HG02571 (cell line): ENCODE results near the gene DUSP2.
"Not testable (repeated sequence)": the region's sequence is repeated elsewhere in the genome, so short reads cannot be mapped to it uniquely, and the experiment has no call there.

Experiments used
- ATAC-seq: cut with Tn5 transposase; IDR thresholded peaks from one replicate; pipeline ENCODE4 v1.9.1; 2021; ENCODE audit warnings: mild to moderate bottlenecking, moderate library complexity; ENCODE audit not compliant: unreplicated experiment

DUSP2 gene

DNA sequence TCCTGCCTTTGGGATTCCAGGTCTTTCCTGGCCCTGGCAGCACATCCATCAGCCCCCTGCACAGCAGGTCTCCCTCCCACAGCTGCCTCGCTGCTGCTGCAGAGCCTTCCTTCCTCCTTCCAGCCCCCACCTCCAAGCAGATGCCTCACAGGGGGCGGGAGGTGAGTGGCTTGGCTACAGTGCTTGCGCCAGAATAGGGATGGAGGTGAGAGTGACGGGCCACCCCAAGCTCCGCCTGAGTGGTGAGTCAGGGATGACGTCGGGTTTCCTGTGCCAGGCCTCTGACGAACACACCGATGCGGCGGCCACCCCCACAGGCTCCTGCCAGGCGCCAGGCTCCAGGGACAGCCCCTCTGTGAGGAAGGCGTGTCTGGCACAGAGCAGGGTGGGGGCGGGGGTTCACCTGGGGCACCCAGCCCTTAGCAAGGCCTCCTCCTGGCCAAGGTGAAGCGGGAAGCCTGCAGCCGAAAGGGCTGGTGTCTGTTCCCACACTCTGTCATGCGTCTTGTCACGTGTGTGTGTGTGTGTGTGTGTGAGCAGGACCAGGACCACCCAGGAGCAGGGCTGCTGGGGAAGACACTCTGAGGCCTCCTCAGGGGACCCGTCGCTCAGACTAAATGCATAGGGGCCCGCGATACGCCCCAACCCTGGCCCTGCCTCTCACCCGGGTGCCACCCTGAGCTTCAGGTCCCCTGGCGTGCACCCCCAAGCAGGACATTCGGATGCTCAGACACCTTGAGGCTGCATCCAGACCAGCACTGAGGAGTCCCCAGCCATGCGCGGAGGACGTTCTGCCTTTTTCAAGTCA lies 3.4 kb upstream of the DUSP2 start:
- peak; percentile 37 for ATAC-seq

DNA sequence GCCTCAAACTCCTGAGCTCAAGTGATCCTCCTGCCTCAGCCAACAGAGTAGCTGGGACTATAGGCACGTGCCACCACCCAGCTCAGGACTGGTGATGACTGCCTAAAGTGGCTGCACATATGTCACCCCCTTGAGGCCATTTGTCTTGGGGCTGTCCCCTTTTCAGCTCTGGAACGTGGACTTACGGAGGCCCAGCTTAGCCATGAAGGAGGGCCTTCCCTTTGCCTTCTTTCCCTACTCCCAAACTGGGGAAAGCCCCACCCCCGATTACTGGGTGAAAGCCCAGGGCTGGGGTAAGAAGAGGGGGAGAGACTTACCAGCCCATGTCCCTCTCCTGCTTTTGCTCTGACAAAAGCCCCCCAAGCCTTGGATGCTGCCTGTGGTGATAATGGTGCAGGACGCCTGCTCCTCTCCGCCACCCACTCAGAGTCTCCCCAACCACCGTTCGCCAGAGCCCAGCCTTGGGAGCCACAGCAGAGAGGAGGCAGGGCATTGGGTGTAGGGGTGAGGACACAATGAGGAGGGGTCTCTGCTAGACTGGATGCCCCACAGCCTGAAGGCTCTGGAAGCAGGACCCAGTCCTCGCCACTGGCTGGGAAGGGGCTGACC lies 2.5 kb upstream of the DUSP2 start:
- ATAC-seq = no peak

DNA sequence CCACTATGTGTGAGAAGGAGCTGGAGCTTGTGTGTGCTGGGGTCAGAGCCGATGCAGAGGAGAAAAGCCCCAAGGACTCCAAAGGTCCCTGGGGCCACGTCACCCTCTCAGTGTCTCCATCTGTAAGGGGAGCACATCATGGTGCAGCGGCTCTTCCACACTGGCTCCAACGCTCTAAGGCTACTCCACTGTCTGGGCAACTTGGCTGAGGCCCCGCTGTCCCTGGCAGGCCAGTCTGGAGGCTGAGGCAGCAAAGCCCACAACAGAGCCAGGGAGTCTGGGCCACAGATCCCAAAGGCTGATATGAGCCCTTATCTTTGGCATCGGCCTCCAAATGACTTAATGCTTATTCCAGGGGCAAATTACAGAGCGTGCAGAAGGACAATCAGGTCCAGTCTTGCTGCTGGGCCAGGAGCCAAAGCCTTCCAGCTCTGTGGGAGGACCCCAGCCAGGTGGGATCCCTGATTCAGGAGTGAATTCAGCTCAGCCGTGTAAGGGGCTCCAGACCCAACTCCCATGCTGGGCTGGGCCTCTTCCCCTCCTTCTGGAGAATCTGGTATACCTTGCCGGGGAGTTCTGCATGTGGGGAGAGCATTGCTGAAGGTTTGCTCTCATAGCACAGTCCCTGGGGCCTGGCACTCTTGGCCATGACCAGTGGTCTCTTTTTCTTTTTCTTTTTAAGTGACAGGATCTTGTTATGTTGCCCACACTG lies 1.8 kb upstream of the DUSP2 start:
- ATAC-seq = no peak

- peak; percentile 32 for ATAC-seq
Measured at GRCh38 chr2:96146153-96146880, 1.1 kb upstream of the DUSP2 start.

DNA sequence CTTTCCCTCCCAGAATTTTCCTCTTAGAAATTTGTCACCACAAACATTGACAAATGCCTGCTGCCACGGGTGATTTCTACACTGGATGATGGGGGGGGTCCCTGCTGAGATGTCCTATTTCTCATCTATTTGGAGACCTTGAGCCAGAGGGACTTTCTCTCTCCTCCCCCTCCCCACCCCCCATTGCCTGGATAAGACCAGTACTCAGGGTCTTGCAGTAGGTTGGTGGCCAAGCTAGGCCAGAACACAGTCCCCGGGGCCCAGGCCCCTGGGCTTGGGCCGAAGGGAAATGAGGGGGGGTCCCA lies 560 bp upstream of the DUSP2 start:
- no peak for ATAC-seq

GRCh38 chr2:96144481-96145035 lies 682 bp downstream of the DUSP2 start:
- ATAC-seq = peak; percentile 1

GRCh38 chr2:96143848-96144480 lies 1.3 kb downstream of the DUSP2 start:
- ATAC-seq = no peak

DNA sequence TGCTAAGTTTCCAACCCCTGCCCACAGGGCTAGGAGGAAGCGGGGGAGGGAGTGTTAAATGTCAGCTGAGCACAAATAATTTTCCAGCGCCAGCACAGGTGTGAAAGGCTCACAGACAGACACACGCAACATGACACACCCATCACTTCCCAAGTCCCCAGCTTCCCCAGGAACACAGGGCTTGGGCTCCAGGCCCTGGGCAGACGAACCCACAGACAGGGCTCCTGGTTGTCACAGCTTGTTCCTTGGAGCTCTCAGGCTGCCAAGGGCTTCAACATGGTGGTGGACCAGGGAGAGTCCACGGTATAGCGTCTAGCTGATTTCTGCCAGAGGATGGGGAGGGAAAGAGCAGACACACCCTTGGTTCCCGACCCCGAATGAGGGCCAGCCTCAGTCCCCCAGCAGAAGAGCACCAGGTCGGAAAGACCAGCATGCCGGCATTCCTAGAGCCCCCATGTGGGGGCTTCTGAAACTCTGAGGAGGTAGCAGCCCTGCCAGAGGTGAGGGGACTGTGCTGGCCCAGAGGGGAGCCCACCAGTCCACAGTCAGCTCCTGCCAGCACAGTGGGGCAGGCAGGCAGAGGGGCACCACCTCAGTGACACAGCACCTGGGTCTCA lies 1.9 kb downstream of the DUSP2 start:
- ATAC-seq = no peak

GRCh38 chr2:96142217-96143113 lies 2.8 kb downstream of the DUSP2 start:
- ATAC-seq = no peak

DNA sequence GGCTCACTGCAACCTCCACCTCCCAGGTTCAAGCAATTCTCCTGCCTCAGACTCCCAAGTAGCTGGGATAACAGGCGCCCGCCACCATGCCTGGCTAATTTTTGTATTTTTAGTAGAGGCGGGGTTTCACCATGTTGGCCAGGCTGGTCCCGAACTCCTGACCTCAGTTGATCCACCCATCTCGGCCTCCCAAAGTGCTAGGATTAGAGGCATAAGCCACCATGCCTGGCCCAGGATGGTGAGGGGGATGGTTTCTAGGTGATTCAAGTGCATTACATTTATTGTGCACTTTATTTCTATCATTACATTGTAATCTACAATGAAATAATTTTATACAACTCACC lies 3.6 kb downstream of the DUSP2 start:
- not testable (repeated sequence) for ATAC-seq

DNA sequence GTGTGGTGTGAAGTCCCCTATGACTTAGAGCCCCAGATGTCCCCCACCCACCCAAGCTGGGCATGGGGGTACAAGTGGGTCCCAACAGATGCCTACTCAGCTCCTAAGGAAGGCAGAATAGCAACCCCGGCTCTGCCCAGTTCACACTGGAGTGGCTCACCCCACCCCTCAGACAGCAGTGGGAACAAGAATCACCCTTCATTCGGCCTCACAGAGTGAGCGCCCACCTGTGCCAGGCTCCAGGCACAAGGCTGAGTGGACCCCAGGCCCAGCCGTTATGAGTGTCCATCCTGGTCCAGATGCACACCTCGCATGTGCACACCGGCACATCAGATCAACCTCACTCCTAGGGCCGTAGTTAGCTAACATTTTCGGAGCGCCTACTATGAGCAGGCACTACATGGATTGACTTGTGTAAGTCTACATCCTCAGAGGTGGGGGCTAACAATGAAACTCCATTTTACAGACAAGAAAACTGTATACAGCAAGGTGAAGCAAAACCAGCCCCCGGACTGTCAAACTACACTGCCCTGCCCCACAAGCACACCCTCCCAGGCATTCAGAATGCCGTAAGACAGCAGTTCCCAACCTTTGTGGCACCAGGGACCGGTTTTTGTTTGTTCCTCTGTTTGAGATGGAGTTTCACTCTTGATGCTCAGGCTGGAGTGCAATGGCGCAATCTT lies 4.2 kb downstream of the DUSP2 start:
- ATAC-seq = no peak

DNA sequence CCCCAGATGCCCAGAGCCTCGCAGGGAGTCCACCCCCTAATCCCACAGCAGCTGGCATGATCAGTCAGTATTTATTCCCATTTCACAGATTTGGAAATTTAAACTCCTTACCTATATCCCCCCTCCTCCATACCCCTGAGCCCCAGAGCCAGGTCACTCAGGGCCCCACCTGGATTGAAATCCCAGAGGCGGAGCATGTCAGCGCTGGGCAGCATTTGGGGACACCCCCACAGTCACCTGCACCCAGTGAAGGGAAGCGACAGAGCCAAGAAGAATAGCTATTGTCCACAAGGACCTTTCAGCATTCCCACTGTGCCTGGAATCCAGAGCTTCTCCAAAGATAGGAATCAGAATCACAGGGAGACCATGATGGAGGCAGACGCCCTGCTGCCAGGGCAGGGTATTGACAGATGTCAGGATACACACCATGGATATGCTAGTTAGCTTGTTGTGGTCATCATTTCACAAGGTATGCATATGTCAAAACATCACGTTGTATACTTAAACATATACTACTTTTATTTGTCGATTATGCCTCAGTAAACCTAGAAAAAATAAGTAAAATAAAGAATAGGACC lies 6.0 kb downstream of the DUSP2 start:
- ATAC-seq = no peak

DNA sequence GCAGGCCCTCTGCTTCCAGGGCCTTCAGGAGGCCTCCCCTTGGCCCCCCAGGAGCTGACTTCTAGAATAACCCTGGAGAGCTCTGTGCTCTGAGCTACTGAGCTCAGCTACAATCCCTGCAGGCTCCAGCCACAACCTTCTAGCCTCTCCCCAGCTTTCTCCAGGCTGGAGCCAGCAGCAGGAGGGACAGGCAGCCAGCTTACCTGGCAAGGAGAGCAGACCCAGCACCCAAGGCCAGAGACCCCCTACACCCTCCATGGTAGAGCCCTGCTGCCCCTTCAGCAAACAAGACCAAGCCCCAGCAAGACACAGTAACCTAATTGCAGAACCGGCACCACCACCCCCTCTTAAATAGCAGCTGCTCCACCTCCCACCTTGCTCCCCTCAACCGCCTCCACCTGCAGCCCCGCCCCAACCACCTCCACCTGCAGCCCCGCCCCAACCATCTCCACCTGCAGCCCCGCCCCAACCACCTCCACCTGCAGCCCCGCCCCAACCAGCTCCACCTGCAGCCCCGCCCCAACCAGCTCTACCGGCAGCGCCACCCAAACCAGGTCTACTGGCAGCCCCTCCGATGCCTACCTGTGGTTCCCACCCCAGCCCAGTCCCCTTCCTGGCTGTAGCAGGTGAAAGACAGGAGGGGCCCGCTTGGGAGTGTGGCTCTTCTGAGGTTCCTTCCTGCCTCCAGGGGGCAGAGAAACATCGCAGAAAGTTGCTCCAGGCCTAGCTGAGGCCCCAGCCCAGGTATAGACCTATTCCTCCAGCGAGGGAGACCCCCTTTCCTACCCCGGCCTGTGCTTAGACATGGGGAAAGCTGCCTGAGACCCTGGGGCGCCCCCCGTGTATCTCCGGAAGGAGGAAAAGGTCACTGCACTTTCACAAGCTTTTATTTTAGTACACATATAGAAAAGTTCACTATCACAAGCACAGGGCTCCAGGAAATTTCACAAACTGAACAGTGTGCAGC lies 6.8 kb downstream of the DUSP2 start, which contains the start of gene ASTL:
Gene ASTL, minus strand, starts transcription at position 324 of the 967 bp plus-strand sequence. Its CDS starts 66 bp downstream, at position 258.
- ATAC-seq = no peak

- no peak for ATAC-seq
Measured at GRCh38 chr2:96137321-96138178, 7.7 kb downstream of the DUSP2 start.

GRCh38 chr2:96136129-96136720 lies 9.0 kb downstream of the DUSP2 start:
- no peak for ATAC-seq

- ATAC-seq = no peak
Measured at GRCh38 chr2:96135621-96136020, 9.6 kb downstream of the DUSP2 start.
